Islet precursor cell (in vitro differentiated cells): Measurements from ENCODE around the gene HIVEP1.

Experiments
- DNase-seq: peaks from one replicate; pipeline ENCODE4 v3.0.0-alpha.2; 2018

Gene HIVEP1

DNA sequence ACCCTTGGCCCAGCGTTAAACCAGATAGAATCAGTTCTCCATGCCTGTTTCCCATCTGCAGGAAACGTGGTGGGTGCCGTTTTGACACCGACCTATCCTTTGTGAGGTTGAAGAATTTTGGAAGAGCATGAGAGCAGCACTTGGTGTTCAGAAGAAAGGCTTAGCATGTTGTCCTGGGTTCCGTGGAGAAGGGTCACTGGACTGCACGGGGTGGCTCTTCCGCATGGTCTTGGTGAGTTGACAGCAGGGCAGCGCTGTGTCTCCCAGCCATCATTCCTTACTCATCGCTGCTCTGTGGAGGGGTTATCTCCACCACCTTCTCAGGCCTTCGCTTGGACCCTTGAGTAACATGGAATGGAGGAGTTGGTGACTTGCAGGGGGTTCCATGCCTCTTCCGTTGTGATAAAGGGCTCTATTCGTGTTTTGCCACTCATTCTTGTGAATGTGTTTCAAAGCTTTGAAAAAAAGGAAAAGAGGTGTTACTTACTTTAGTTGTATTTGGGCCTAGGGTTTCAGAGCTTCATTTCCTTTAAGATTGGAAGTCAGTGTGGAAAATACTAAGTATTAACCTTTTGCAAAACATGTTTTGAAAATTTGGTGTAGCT lies 8.2 kb downstream of the HIVEP1 start:
- no peak for DNase-seq

DNA sequence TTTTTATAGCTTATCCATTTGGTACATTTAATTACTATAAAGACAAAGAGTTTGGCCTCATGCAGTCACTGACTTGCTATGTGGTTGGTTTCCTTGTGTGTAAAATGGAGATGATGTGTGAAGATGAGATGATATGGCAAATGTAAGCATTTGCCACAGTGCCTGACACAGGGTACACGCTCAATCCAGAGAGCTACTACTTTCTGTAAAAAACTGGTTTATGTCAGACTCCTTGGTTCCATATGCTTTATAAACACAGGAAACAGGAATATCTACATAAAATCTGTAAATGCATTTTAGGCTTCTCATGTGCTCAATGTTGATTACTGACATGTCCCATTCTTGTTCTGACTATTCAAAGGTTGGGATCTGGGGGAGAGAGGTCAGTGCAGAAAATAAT lies 10.4 kb downstream of the HIVEP1 start:
- DNase-seq: no peak

DNA sequence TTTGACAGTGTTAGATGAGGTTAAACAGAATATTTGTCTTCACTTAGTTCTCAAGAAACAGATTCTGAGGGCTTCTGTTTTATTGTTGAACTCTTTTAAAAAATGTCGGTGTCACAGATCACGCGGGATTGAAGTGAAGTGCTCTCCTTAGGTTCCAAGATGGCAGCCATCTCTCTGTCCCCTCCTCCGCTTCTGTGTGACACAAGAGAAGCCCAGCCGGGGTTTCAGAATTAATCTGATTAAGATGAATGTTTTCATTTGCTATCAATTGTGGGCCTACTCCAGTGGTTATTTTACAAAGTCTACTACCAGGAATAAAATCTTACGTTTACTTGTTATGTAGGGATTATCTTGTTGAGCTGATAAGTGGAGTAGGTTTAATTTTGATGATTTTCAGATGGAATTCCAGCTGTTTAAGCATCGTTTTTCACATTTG lies 10.9 kb downstream of the HIVEP1 start:
- no peak for DNase-seq

DNA sequence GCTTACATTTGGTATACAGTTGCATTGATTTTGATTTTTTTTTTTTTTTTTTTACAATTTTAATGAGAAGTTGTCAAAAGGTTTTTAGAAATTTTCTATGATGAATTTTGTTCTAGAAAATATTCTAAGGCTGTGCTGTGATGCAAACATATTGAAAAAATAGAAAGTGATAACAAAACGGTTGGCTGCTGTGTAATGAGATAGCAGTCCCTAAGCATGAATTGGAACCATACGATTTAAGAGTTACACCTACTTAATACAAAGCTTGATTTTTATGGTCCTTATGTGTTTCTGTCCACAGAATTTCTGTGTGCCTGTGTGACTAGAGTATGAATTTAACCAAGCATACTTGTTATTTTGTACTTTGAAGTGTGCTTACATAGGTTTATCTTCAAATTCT lies 12.1 kb downstream of the HIVEP1 start:
- no peak for DNase-seq

DNA sequence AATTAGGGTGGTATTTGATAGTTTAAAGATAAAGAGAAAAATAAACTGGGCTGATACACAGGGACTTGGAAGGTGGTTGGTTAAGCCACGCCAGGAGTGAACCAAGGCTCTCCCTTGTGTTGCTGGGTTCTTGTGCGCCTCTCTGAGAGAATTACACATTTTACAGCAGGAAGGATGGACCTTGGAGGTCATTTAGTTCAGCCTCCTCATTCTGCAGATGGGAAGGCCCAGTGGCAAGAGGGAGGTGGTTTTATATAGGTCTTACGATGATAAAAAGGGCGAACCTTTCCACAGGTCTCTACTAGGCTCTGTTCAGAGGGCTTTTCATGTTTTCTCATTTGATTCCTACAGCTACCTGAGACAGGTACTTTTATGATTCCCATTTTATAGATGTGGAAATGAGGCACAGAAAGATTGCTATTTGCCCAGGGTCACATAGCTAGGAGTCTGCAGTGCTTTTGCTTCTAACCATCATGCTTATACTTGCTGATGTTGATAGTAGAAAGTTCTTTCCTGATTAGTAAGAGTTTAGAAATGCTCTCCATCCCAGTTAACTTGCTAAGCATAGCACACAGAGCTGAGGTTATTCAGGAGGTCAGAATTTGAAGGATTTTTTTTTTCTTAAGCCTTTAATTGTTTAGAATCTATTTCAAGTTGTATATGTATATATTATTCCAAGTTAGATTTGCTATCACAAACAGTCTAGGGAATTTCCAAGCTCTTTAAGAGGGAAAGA lies 12.8 kb downstream of the HIVEP1 start:
- DNase-seq: no peak

DNA sequence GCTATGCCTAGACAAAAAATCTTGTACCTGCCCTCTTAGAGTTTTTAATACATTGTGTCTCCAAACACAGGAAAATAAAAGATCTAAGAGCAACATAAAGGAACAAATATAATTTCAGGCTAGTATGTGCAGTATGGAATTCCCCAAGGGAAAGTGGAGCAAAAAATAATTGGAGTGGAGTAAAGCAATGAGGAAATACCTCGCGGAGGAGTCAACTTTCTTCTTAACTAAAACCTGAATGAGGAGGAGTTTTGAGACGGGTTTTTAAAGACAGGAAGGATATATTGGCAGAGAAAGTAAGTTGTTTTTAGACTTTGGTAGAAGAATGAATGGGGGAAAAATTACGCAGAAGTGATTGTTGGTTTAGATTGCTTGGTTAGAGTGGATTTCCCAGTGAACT lies 14.0 kb downstream of the HIVEP1 start:
- no peak for DNase-seq

DNA sequence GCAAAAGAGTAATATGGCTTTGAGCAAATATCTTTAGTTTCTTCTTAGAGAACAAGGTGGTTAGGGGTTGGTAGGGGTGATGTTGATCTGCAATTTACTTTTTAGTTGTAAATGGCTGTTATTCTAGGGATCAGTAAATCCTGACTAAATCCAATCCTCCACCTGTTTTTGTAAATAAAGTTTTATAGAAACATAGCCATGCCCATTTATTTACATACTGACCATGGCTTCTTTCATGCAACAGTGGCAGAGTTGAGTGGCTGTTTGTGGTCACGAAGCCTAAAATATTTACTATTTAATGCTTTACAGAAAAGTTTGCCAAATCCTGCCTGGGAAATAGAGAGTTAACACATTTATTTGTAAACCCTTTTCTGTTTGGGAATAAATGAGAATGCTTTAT lies 14.7 kb downstream of the HIVEP1 start:
- DNase-seq: no peak

DNA sequence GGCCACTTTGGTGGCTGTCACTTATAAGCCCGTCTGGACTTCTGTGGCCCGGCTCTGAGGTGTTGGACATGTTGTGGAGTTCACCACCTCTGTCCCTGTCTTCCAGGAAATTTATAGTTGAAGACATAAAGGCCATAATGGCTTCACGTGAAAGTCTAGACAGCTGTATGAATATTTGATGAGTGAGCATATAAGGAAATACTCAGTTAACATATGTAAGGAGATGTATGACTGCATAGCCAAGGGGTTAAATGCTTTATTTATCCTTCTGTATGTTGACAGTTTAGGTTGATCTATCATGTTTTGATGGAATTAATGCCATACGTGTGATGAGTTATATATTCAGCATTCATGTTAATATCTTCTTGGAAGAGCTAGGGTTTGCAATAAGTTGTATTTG lies 16.1 kb downstream of the HIVEP1 start:
- DNase-seq: no peak

DNA sequence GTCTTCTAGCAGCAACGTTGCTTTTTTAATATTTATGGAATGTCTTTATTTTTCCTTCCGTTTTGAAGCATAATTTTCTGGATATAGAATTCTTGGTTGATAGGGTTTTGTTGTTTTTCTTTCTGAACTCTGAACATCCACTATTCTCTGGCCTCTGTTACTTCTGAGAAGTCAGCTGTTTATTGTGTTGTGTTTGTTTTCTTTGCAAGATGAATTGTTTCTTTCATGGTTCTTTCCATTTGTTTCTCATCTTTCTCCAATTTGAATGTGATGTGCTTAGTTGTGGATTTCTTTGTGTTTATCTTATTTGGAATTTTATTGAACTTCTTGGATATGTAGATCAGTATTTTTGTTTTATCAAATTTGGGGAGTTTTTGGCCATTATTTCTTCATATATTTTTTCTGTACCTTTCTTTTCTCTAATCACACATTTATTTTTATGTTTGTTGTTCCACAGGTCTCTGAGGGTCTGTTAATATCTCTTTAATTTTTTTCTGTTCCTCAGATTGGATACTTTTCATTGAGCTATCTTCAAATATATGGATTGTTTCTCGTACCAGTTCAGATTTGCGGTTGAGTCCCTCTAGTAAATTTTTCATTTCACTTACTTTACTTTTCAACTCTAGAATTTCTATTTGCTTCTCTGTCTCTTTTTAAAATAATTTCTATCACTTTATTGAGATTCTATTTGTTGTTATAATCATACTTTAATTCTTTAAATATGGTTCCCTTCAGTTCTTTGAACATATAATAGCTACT lies 18.0 kb downstream of the HIVEP1 start:
- DNase-seq: no peak

DNA sequence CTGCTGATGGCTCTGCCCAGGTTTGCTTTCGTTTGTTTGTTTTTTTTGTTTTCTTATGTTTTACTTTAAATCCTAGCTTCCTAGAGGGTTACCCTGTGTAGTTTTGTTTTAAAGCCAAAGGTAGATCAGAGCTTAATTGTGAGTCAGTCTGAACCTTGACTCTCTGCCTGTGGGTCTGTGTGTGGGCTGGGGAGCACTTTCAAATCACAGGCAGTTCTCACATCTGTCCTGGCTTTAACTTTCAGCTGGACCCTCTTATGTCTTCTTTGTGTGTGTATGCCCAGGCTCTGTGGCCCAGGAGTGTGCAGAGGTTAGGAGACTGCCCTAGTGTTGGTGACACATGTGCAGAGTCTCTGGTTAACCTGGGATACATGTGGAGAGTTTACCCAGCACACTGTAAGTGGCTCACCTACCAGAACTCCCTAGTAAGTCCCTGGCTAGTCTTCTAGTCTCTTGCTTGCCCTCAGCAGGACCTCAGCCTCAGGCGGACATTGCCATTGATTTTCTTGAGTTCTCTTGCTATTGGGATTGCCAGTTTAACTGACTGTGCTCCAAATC lies 19.0 kb downstream of the HIVEP1 start:
- DNase-seq: no peak

DNA sequence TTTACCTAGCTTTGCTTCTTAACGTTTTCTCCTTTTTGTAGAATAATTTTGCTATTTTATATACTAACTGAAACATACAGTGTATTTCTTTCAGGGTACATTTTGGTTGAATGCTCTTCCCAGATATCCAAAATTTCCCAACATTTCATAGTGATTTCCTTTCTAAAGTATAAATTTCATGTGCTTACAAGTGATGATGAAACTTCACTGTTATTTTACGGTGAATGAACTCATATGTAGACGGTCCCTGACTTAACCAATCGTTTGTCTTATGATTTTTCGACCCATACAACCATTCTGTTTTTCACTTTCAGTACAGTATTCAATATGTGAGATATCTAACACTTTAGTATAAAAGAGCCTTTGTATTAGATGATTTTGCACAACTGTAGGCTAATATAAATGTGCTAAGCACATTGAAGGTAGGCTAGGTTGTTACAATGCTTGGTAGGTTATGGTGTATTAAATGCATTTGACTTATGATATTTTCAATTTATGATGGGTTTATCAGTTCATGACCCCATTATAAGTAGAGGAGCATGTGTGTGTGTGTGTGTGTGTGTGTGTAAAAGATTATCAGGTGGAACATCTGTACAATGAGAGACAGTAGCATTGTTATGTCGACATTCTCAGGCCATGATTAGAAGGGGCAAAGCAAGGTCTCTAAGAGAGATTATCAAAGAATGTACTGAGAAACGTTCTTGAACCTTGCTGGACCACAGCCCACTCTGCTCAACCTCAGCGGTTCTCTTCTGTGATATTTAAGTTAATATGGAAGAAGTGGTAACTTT lies 20.9 kb downstream of the HIVEP1 start:
- no peak for DNase-seq

DNA sequence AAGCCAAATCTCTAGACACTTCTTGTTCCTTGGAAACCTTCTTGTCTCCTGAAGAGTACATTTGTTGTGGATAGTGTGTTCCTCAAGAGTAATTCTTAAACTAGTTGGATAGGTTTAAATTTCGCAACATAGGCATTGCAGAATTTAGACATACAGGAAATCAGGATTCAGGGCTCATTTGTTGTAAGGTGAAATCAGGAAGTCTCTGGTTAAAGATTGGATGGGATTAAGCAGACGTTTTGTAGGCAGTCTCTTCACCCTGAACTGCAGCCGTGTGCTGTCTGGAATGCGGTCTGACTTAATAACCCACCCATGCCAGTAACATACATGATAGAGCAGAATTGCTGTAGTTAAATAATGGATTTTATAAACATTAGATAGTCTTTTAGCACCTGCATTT lies 21.7 kb downstream of the HIVEP1 start:
- no peak for DNase-seq

DNA sequence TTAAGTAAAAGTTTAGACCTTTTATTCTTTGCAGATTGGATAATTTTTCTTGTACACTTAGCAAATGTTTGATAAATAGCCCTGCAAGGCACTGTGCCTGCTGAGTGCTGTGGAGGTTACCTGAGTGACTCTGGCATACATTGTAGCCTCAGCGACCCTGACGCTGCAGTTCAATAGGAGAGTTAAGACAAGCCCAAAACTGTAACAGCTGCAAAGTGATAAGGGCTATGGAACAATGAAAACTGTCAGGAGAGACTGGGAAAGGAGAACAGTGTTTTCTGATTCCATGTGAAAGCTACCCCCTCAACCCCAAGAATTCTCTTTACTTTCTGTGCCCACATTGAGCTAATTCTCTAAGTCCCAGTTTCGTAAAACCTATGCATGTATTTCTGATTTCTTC lies 22.2 kb downstream of the HIVEP1 start:
- no peak for DNase-seq

DNA sequence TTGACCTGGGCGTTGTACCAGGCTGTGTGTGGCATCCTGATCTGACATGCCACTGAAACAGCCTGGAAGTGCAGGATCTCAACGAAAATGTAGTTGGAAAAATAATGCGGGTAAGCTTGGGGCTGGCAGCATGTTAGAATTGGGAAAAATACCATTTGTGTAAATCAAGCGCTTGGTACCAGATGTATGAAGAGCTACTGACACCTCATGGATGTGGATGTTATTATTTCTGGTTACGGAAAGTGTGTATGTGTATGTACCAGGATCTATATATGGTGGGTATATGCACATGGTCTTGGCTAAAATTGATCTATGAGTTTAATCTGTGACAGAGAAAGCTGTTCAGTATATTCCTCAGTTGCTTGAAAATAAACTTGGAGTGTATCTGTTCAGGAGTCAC lies 22.7 kb downstream of the HIVEP1 start:
- DNase-seq: no peak

DNA sequence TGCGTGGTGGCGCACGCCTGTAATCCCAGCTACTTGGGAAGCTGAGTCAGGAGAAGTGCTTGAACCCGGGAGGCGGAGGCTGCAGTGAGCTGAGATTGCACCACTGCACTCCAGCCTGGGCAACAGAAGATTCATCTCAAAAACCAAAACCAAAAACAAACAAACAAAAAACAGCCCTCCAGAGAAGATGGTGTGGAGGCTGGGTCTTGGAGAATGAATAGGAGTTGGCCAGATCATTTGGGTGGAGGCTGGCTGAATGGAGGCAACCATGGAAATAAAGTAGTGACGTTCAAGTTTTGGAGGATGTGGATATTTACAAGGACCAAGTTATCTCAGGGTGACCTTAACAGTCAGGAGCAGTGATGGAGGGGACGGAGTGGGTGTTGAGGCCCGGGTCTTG lies 24.7 kb downstream of the HIVEP1 start:
- no peak for DNase-seq

DNA sequence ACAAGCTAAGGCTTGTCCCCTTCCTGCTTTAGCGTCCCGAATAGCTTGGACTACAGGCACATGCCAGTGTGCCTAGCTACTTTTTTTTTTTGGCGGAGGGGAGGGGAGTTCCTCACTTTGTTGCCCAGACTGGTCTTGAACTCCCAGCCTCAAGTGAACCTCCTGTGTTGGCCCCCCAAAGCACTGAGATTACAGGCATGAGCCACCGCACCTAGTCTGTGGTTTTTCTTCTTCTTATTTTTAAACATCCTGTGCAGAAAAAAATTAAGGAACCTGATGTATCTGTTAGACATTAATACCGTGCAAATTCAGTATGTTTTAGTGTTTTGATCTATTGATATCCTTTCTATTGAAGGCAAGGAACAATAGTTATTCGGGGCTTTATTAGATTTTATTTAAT lies 25.7 kb downstream of the HIVEP1 start:
- no peak for DNase-seq

DNA sequence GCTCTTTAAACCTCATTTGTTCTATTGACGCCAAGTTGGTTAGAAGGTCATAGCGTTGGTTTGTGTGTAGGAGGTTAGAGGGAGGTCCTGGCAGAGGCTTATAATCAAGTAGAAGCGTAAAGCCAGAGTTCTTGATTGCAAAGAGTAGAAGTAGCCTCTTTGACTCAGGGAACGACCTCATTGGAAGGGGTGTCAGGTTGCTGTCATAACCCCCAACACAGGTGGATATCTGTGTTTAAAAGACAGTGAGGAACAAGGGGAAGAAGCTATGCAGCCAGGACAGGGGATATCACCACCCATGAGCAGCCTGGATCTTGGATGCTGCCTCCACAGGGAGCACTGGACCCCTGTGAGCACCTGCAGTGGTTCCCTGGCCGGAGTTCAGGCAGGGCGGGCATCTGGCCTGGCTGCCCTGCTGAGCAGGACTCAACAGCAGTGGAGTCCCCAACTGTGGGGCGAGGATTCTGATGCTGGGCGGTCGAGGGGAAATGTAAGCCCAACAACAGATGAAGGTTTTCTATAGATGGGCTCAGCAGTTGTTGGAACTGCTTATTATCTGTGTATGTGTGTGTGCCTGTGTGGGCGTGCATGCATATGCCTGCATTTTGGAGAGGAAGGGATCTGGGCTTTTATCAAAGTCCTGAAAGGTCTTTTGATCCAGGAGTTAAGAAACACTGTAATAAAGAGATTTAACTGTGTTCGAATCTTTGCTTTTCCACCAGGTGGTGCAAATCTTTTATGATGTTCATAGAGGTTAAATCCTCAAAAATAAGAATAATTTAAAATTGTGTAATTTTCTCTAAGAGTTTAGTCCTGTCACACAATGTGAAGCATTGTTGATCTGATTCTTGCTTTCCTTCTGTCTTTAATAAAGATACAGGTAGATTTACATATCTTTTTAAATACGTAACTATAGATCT lies 27.7 kb downstream of the HIVEP1 start:
- no peak for DNase-seq

DNA sequence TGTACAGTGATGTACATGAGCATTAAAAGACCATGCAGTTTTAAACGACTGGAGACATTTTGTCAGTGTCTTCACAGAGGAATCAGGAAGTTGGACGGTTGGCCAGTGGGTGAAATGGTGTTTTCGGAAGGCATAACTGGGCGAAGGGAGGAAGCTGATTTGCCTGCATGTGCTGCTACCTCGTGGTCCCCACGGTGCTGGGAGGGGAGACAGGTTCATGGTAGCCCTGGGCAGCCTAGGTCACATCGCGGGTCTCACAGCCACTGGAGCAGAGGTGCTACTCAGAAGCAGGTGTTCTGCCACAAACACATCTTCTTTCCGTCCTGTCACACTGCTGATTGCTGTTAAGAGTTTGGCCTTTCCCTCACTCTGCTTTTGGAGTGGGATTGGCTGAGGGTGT lies 35.2 kb downstream of the HIVEP1 start:
- DNase-seq: no peak

DNA sequence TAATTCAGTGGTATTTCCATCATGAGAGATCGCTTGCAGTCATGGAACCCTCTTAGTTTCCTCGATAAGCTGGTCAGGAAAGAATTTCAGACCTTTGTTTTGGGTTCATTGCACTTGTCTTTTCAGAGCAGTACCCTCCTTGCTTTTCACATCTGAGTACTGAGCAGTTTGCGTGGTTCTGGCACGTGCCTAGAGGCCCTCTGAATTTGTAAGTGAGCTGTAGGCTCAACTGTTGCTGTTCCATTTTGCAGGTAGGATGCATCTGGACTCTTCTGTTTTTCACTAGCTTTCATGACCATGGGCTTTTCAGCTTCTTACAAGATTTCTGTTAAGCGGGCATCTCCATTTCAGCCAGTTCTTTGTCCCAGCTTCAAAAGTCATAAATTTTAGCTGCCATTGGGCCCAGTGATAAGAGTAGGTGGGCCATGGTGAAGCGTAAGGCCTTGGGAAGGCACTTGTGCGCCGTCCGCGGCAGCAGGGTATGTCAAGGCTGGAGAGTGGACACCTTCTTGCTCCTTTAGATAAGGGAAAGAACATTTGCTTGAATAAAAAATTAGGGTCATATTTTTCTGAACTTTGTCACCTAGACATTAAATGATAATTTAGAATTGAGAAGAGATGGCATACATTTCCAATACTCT lies 35.8 kb downstream of the HIVEP1 start:
- DNase-seq: no peak

DNA sequence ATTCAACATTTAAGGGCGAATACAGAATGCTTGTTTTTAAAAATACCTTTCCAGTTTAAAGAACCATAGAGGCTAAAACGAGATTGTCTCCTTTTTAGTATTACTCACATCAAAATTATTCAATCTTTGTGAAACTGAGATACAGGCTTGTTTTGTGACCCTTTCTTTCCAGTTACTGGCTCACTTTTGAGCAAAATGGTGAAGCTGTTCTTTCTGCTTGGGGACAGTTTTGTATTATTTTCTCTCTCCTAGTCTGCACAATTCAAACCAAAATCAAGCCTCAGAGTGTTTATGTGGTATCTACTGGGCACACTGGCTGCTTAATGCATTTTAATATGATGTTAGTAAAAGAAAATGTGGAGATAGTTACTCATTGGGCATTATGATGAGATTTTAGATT lies 36.5 kb downstream of the HIVEP1 start:
- no peak for DNase-seq

DNA sequence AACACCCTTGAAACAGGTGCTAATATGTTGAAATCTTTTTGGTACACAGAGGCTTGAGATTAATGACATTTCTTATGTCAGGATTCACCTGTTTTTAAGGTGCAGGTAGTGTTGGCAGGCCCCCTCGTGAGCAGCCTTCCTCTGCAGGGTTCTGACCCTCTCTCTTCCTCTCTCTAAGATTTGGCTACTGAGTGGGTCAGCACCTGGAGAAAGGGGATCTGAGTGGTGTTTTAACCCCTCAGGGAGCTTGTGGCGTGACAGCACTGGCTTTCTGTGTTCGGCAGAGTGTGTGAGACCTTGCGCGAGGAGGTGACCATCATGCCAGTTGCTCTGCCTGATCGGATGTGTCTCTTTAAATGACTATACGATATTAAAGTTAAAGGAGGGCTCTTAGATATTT lies 37.1 kb downstream of the HIVEP1 start:
- no peak for DNase-seq
